HepG2 (cell line): Measurements from ENCODE around the gene DOCK10.

ENCODE experiments used
- CTCF ChIP-seq: sonication (generic); formaldehyde crosslinking; IDR thresholded peaks from 2 replicates; pipeline ENCODE4 v1.5.0; 2020; ENCODE audit warnings: mild to moderate bottlenecking, missing genetic modification reagents, moderate library complexity
- PBX2 ChIP-seq: IDR thresholded peaks from 2 replicates; pipeline ENCODE4 v1.6.1; 2016; ENCODE audit warnings: control low read depth
- POLR2A ChIP-seq, 2 experiments: IDR thresholded peaks; 2 replicates each; pipeline ENCODE4 v1.6.1; 2011; ENCODE audit warnings: low read depth in 2 of 2, low read length in 2 of 2, mild to moderate bottlenecking in 1 of 2, moderate library complexity in 1 of 2; ENCODE audit not compliant: insufficient read depth in 1 of 2
- RAD21 ChIP-seq: fragments of 450-650 bp; formaldehyde crosslinking; IDR thresholded peaks from 2 replicates; pipeline ENCODE4 v1.5.0; 2020; ENCODE audit warnings: mild to moderate bottlenecking
- YY1 ChIP-seq: IDR thresholded peaks from 2 replicates; pipeline ENCODE4 v1.6.1; 2011; ENCODE audit warnings: low read length, low read depth, moderate library complexity, mild to moderate bottlenecking; ENCODE audit not compliant: insufficient read depth, insufficient replicate concordance
- ZNF121 ChIP-seq: sonication (generic); formaldehyde crosslinking; IDR thresholded peaks from 2 replicates; pipeline ENCODE4 v1.5.0; 2020; ENCODE audit warnings: mild to moderate bottlenecking, missing genetic modification reagents
- ZNF747 ChIP-seq: sonication (generic); formaldehyde crosslinking; IDR thresholded peaks from 2 replicates; pipeline ENCODE4 v1.8.1; 2023; ENCODE audit warnings: missing genetic modification reagents, mild to moderate bottlenecking, borderline replicate concordance

GRCh38 chr2:224915136-224915535, 127.1 kb downstream of the DOCK10 start:
- no peak for TF ChIP-seq PBX2 (CRISPR knock-in tag)
- no peak for TF ChIP-seq POLR2A (IDR thresholded peaks at IDR 0.05; ENCODE audit: insufficient read depth in 1 of 2, low read depth in 2 of 2, low read length in 2 of 2)
- no peak for TF ChIP-seq RAD21
- no peak for TF ChIP-seq YY1
- no peak for TF ChIP-seq ZNF747 (CRISPR knock-in tag)
- TF ChIP-seq CTCF (CRISPR knock-in tag): no peak
- no peak for TF ChIP-seq ZNF121
